IPS-18c (cell line): ENCODE data around the gene ZNF813.
"Not testable (repeated sequence)": the region's sequence is repeated elsewhere in the genome, so short reads cannot be mapped to it uniquely, and the experiment has no call there.

Experiments
- H3K4me3 ChIP-seq: 2 replicates; pipeline ENCODE4 v1.7.0; 2013; ENCODE audit warnings: low read depth, mild to moderate bottlenecking, low read length, moderate library complexity; ENCODE audit not compliant: insufficient read depth
- H3K9me3 ChIP-seq: one replicate; pipeline ENCODE4 v1.6.1; 2013; ENCODE audit warnings: mild to moderate bottlenecking, low read length, moderate library complexity; ENCODE audit not compliant: control insufficient read depth, insufficient read depth

ZNF813 gene

GRCh38 chr19:53511357-53511756 lies 43.8 kb downstream of the ZNF813 start:
- Histone ChIP-seq H3K4me3 (no peak overlapping the region), H3K9me3 (no peaks in the 10 kb centered on the region)

GRCh38 chr19:53511933-53512374 lies 44.4 kb downstream of the ZNF813 start:
- Histone ChIP-seq H3K9me3 (no peaks in the 10 kb centered on the region), H3K4me3 (no peak overlapping the region)

- not testable (repeated sequence) for H3K9me3 ChIP-seq, H3K4me3 ChIP-seq
Measured at GRCh38 chr19:53515047-53515446, 47.5 kb downstream of the ZNF813 start.

GRCh38 chr19:53517114-53517741 lies 49.7 kb downstream of the ZNF813 start:
- no peaks in the 10 kb centered on the region for H3K9me3 ChIP-seq
- H3K4me3 ChIP-seq = no peak overlapping the region

GRCh38 chr19:53518121-53518520 lies 50.6 kb downstream of the ZNF813 start:
- no peaks in the 10 kb centered on the region for H3K9me3 ChIP-seq
- no peak overlapping the region for H3K4me3 ChIP-seq

GRCh38 chr19:53518716-53519115 lies 51.2 kb downstream of the ZNF813 start:
- H3K9me3 ChIP-seq = no peaks in the 10 kb centered on the region
- H3K4me3 ChIP-seq = no peak overlapping the region

GRCh38 chr19:53519446-53519845 lies 51.9 kb downstream of the ZNF813 start:
- H3K9me3 ChIP-seq = no peaks in the 10 kb centered on the region
- no peak overlapping the region for H3K4me3 ChIP-seq

GRCh38 chr19:53520163-53520546 lies 52.6 kb downstream of the ZNF813 start:
- peak overlapping the region; percentile 6; the same call in 1 of the 2 replicates for H3K4me3 ChIP-seq
- H3K9me3 ChIP-seq = no peaks in the 10 kb centered on the region

GRCh38 chr19:53520547-53521372 lies 53.2 kb downstream of the ZNF813 start:
- peak overlapping the region; percentile 99 for H3K4me3 ChIP-seq
- no peaks in the 10 kb centered on the region for H3K9me3 ChIP-seq

GRCh38 chr19:53521373-53522202 lies 54.1 kb downstream of the ZNF813 start:
- Histone ChIP-seq H3K4me3 (peak overlapping the region; percentile 99), H3K9me3 (no peaks in the 10 kb centered on the region)

- H3K9me3 ChIP-seq = no peaks in the 10 kb centered on the region
Measured at GRCh38 chr19:53525922-53526321, 58.4 kb downstream of the ZNF813 start.

GRCh38 chr19:53530622-53531021 lies 63.1 kb downstream of the ZNF813 start:
- no peak overlapping the region for H3K4me3 ChIP-seq
- H3K9me3 ChIP-seq = no peaks in the 10 kb centered on the region

More at GRCh38 chr19:53525922-53526321, 58.4 kb downstream of the ZNF813 start:
- no peak overlapping the region for H3K4me3 ChIP-seq

- H3K4me3 ChIP-seq = no peak overlapping the region
- no peaks in the 10 kb centered on the region for H3K9me3 ChIP-seq
Measured at GRCh38 chr19:53531457-53531856, 63.9 kb downstream of the ZNF813 start.

- no peak overlapping the region for H3K4me3 ChIP-seq
- H3K9me3 ChIP-seq = no peaks in the 10 kb centered on the region
Measured at GRCh38 chr19:53532362-53532761, 64.8 kb downstream of the ZNF813 start.

GRCh38 chr19:53536225-53536548 lies 68.7 kb downstream of the ZNF813 start:
- Histone ChIP-seq H3K9me3 (no peaks in the 10 kb centered on the region), H3K4me3 (no peak overlapping the region)

GRCh38 chr19:53537121-53537520 lies 69.6 kb downstream of the ZNF813 start:
- H3K9me3 ChIP-seq = no peaks in the 10 kb centered on the region
- H3K4me3 ChIP-seq = peak overlapping the region; percentile 66; the same call in 1 of the 2 replicates

- Histone ChIP-seq H3K4me3 (peak within 1 kb of the TSS; percentile 66), H3K9me3 (no peaks in the 10 kb centered on the region)
Measured at GRCh38 chr19:53537521-53538377, 70.2 kb downstream of the ZNF813 start, which contains the start of gene ZNF331. Gene ZNF331 (plus strand): TSS chr19:53538145. CDS start chr19:53569377, 31,232 bp downstream.
